Omental fat pad (tissue), 4 donors: ENCODE data around the gene DEFB125. TPM values are rescaled to one million over a fixed set of nuclear protein-coding genes. Genes with fewer than 3 reads are reported as not detected.
"Not testable (repeated sequence)": the region's sequence is repeated elsewhere in the genome, so short reads cannot be mapped to it uniquely, and the experiment has no call there.

Experiments used
- ATAC-seq: fragments of 150-250 bp; one replicate; pipeline ENCODE4 v1.9.1; 2016; ENCODE audit warnings: mild to moderate bottlenecking, moderate library complexity; ENCODE audit not compliant: low FRiP score
- DNase-seq: peaks from one replicate; pipeline ENCODE4 v3.0.0-alpha.2; 2019; ENCODE audit warnings: low spot score
- total RNA-seq, 4 donors: library from RNA; depleted of rRNA; stranded (reverse); fragments of >200 nt; gene quantifications; one replicate each; pipeline ENCODE4 v1.1.0, GENCODE V29; 2016
- TF ChIP-seq, protein P1 (sequence below), 3 donors: fragments of 450-650 bp; IDR thresholded peaks; one replicate each; pipeline ENCODE4 v1.5.1; 2016 to 2017; ENCODE audit warnings: antibody characterized with exemption in 3 of 3, mild to moderate bottlenecking in 3 of 3, moderate library complexity in 2 of 3

The DEFB125 gene
- total RNA-seq, 4 donors from 2014 or later = not detected

DNA sequence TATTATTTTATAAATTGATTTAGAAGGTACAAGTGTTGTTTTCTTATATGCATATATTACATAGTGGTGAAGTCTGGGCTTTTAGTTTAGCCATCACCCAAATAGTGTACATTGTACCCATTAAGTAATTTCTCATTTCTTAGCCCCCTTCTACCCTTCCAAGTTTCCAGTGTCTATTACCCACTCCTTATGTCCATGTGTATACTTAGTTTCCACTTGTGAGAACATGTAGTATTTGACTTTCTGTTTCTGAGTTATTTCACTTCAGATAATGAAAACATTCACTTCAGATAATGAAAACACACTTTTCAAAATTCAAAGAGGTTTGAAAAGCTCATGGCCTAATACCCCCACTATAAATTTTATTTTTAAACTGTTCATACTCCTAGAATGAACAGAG, 14.5 kb downstream of the DEFB125 start:
- no peak for DNase-seq
- TF ChIP-seq, protein P1, sequence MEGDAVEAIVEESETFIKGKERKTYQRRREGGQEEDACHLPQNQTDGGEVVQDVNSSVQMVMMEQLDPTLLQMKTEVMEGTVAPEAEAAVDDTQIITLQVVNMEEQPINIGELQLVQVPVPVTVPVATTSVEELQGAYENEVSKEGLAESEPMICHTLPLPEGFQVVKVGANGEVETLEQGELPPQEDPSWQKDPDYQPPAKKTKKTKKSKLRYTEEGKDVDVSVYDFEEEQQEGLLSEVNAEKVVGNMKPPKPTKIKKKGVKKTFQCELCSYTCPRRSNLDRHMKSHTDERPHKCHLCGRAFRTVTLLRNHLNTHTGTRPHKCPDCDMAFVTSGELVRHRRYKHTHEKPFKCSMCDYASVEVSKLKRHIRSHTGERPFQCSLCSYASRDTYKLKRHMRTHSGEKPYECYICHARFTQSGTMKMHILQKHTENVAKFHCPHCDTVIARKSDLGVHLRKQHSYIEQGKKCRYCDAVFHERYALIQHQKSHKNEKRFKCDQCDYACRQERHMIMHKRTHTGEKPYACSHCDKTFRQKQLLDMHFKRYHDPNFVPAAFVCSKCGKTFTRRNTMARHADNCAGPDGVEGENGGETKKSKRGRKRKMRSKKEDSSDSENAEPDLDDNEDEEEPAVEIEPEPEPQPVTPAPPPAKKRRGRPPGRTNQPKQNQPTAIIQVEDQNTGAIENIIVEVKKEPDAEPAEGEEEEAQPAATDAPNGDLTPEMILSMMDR (IDR thresholded peaks at IDR 0.05) = no peak
- ATAC-seq = no peak

DNA sequence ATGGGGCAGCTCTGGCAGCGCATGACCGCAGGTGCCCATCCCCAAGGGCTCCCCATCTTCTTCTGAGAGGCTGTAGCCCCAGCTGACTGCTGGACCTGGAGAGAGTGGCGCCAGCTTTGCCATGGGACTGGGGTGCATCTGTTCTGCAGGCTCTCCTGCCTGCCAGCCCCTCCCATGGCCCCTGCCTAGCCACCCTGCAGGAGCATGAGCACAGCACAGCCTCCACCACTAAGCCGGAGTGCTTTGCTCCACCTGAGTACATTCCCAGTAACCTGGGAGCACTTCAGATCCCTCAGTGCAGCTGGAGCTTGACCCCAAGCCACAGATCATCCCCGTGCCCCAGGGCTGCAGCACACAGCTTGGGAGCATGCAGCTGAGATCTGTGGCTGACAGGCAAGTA, 16.0 kb downstream of the DEFB125 start:
- TF ChIP-seq, protein P1 (IDR thresholded peaks at IDR 0.05) = no peak
- DNase-seq (no peak), ATAC-seq (no peak)

DNA sequence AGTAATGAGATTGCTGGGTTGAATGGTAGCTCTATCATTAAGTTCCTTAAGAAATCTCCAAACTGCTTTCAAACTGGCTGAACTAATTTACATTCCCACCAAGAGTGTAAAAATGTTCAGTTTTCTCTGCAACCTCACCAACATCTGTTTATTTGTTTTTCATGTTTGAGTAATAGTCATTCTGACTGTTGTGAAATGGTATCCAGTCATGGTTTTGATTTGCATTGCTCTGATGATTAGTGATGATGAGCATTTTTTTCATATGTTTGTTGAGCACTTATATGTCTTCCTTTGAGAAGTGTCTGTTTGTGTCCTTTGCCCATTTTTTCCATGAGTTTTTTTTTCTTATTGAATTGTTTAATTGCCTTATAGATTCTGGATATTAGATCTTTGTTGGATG, 24.9 kb downstream of the DEFB125 start:
- TF ChIP-seq, protein P1 (IDR thresholded peaks at IDR 0.05) = no peak
- ATAC-seq = no peak
- DNase-seq = no peak

DNA sequence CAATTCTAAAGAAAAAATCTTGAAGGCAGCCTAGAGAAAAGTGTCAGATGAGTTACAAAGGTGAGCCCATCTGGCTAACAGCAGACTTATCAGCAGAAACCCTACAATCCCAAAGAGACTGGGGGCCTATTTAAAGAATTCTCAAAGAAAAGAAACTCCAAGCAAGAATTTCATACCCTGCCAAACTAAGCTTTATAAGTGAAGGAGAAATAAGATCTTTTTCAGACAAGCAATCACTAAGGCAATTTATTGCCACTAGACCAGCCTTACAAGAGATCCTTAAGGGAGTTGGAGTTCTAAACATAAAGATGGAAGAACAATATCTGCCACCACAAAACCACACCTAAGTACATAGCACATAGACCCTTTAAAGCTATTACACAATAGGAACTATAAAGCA, 30.0 kb downstream of the DEFB125 start:
- TF ChIP-seq, protein P1 (IDR thresholded peaks at IDR 0.05) = no peak
- ATAC-seq (no peak), DNase-seq (no peak)

DNA sequence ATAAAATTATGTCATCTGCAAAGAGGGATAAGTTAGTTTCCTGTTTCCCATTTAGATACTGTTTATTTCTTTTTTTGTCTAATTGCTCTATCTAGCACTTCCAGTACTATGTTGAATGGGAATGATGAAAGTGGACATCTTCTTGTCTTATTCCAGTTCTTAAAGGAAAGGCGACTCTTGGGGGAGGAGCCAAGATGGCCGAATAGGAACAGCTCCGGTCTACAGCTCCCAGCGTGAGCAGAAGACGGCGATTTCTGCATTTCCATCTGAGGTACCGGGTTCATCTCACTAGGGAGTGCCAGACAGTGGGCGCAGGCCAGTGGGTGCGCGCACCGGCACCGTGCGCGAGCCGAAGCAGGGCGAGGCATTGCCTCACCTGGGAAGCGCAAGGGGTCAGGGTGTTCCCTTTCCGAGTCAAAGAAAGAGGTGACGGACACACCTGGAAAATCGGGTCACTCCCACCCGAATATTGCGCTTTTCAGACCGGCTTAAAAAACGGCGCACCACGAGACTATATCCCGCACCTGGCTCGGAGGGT, 42.4 kb downstream of the DEFB125 start:
- ATAC-seq, DNase-seq: not testable (repeated sequence)

DNA sequence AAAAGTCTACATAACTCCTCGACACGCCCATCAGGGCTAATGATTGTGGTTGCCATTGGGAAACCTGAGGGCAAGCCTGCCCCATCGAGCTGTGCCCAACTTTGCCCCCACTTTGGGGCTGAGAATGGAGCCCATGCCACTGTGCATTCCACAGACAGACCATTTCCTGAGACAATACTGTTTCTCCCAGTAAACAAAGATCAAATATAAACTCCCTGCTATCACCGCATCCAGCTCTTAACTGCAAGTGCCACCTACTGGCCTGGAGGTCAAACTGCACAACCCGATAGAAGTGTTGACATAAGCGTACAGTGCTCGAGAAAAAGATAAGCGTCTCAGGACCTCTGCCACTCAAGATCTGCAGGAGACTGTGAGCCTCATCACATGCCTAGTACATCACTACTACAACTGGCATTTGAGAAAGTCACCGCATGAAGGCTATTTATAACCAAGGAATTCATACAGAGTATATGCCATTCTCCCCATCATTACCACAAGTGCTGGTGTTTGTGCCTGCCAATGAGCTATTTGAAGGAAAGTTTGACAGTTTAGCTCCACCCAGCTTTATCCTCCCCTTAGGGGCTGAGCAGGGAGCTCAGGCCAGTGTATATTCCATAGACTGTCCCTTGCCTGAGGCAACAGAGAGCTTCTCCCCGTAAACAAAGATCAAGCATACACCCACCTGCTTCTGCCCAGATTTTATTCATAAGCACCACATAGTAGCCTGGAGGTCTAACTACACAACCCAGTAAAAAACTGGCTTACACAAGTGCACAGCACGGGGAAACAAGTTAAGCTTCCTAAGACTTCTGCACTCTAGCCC, 50.4 kb downstream of the DEFB125 start:
- TF ChIP-seq, protein P1 (IDR thresholded peaks at IDR 0.05) = no peak
- DNase-seq (no peak), ATAC-seq (no peak)

DNA sequence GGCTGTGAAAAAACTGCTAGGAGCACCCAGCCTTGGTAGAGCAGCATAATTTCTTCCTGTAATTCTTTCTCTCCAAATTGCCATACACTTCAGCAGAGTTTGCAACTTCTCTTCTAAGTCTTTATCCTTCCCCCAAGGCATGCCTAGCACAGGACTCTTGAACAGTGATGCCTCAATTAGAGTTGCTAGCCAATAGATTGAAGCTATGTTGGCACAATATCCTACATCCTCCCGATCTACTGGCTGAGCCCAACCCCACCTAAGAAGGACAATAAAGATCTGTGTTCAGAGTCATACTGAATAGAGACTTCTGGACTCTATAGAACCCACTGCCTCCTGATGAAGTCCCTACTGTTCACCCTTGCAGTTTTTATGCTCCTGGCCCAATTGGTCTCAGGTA, 54.8 kb downstream of the DEFB125 start, which contains the start of gene DEFB126:
Gene DEFB126 (plus strand): TSS at position 301 of the 400 bp plus-strand sequence. CDS start 39 bp downstream, at position 340.
- TF ChIP-seq, protein P1 (IDR thresholded peaks at IDR 0.05) = no peak
- DNase-seq (no peak), ATAC-seq (no peak)
